ENCODE measurements around the gene NADK. TPM values are rescaled to one million over a fixed set of nuclear protein-coding genes. Genes with fewer than 3 reads are reported as not detected.

Gene NADK, protein sequence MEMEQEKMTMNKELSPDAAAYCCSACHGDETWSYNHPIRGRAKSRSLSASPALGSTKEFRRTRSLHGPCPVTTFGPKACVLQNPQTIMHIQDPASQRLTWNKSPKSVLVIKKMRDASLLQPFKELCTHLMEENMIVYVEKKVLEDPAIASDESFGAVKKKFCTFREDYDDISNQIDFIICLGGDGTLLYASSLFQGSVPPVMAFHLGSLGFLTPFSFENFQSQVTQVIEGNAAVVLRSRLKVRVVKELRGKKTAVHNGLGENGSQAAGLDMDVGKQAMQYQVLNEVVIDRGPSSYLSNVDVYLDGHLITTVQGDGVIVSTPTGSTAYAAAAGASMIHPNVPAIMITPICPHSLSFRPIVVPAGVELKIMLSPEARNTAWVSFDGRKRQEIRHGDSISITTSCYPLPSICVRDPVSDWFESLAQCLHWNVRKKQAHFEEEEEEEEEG
- total RNA-seq (2014; rRNA removed; shearing (Covaris generic)) (144 and 156 TPM in 2 replicates), total RNA-seq (2022) (173 and 184 TPM in 2 replicates), Bru-seq, nascent RNA (percentile 80 among the genes with signal in this experiment), BruChase-seq, experiment 1, labeled RNA remaining after a 6-hour chase (percentile 89 among the genes with signal in this experiment), BruChase-seq, experiment 2, labeled RNA remaining after a 2-hour chase (percentile 87 among the genes with signal in this experiment)
- long read RNA-seq, transcript NADK-202 (12 exons, 3,098 nt) = minor isoform, 6 of 192 reads
- long read RNA-seq, transcript NADK-201 (12 exons, 3,235 nt) = major isoform, 70 of 192 reads
- long read RNA-seq, partial matches to known transcripts = 30 of 192 reads
- long read RNA-seq, other reads (novel, unspliced or antisense) = 85 of 192 reads

DNA sequence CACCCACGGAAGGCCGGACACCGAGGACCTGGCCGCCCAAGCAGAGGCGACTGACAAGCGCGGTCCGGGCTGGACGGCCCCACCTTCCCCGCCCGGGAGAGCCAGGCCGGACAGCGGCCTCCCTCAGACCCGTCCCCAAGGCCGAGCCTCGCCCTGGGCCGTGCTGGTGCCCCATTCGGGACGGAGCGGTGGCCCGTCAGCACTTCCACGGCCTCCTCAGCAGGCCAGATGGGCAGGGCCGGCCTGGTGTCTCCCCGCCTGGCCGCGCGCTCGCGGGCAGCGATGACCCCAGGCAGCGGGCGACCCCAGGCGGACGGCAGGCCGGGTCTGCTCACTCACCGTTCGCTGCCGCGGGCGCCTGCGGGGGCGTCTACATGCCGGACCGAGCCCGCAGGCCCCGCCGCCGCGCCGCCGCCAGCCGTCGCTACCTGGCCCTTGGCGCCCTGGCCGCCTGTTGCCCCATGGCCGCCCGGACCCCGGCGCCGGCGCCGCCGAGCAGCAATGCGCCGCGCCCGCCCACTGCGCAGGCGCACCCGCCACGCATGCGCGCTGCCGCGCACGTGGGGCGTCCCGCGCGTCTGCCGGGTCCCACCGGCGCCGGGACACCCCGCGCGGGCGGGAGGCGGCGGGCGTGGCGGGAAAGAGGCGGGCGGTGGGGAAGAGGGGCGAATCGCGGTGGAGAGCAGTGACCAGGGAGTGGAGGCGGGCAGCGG lies at the start of gene NADK:
TSS of gene NADK (minus strand) at position 521 of the 713 bp plus-strand sequence. CDS start 13,064 bp downstream, outside the sequence.
- H3K79me2 ChIP-seq (ENCODE audit: insufficient read depth, low read depth, low read length) = peaks cover 50% of the 10 kb centered on the region
- no peaks in the 10 kb centered on the region for H3K9me2 ChIP-seq (ENCODE audit: insufficient read depth, low read length)
- ChIA-PET CTCF (ENCODE audit: unreplicated experiment) (no interaction called here), POLR2A (interaction anchor here (0.6 to 1.2 kb wide), 3 partner anchors 8 to 94 kb away, joined by 3 read pairs; no protein-coding TSS in a partner anchor)
- no TSS peak for BruUV-seq (replicated peaks)
- H3K4me2 ChIP-seq (ENCODE audit: low read length) = peak within 1 kb of the TSS; percentile 99
- peaks cover 71% of the 10 kb centered on the region for H3K4me1 ChIP-seq (ENCODE audit: insufficient read depth, low read length, poor library complexity, severe bottlenecking)
- H3K27ac ChIP-seq (ENCODE audit: low read depth, low read length, poor library complexity, severe bottlenecking) = peak within 1 kb of the TSS; percentile 96
- intact Hi-C loops (cut with micrococcal nuclease; ENCODE audit: unreplicated experiment) = loop anchor here (2.0 kb wide), 2 partner anchors 55 to 117 kb away; no protein-coding TSS in a partner anchor
- peak; percentile 84 for DNase-seq (ENCODE audit: low spot score)
- peaks cover 35% of the 10 kb centered on the region for H3K36me3 ChIP-seq (ENCODE audit: insufficient read depth, low read length)
- H3K9me3 ChIP-seq (ENCODE audit: low read length) = no peaks in the 10 kb centered on the region
- TF ChIP-seq EZH2phosphoT487 (IDR thresholded peaks at IDR 0.05; ENCODE audit: borderline replicate concordance, low read depth, low read length) = no peak
- TF ChIP-seq, protein P1, sequence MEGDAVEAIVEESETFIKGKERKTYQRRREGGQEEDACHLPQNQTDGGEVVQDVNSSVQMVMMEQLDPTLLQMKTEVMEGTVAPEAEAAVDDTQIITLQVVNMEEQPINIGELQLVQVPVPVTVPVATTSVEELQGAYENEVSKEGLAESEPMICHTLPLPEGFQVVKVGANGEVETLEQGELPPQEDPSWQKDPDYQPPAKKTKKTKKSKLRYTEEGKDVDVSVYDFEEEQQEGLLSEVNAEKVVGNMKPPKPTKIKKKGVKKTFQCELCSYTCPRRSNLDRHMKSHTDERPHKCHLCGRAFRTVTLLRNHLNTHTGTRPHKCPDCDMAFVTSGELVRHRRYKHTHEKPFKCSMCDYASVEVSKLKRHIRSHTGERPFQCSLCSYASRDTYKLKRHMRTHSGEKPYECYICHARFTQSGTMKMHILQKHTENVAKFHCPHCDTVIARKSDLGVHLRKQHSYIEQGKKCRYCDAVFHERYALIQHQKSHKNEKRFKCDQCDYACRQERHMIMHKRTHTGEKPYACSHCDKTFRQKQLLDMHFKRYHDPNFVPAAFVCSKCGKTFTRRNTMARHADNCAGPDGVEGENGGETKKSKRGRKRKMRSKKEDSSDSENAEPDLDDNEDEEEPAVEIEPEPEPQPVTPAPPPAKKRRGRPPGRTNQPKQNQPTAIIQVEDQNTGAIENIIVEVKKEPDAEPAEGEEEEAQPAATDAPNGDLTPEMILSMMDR (conservative IDR thresholded peaks at IDR 0.05; ENCODE audit: low read length) = no peak
- H3K4me3 ChIP-seq (ENCODE audit: low read depth, low read length, poor library complexity, severe bottlenecking) = peak within 1 kb of the TSS; percentile 97
- H4K20me1 ChIP-seq (ENCODE audit: insufficient read depth, low read length) = peaks cover 8% of the 10 kb centered on the region
- no peak within 1 kb of the TSS for H2AFZ ChIP-seq (ENCODE audit: low read length)

DNA sequence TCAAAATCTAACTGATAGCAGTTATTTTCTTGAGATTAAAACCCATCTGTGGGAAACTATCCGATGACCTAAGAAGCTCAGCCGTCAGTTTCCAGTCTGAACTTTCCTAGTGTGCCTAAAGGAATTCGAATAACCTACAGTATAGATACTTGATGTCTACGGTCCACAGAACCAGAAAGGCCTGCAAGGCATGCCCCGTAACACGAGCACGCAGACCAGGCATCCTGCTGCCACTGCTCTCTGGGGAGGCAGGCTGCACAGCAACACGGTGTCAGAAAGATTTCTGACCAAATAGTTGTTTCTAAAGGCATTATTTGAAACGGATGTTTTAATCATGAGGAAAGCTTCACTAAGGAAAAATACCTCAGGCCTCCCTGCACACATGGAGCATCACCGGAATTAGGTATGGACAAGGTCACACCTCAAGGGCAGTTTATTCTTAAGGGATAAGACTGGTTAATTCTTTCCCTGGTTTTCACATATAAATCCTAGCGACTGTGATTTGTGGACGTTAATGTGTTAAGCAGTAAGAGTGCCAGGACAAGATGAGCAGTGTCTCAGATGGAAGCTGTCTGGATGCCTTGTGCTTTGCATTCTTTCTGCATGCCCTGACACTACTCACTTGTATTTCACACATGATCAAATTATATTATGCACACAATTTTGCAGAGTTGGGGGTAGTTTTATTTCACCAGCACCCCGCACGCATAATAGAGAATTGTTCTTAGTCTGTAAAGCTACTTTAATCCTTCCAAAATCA lies 49.0 kb upstream of the NADK start:
- peaks cover 44% of the 10 kb centered on the region for H3K4me1 ChIP-seq (ENCODE audit: insufficient read depth, low read length, poor library complexity, severe bottlenecking)
- BruUV-seq (replicated peaks) = no TSS peak
- peaks cover 99% of the 10 kb centered on the region for H3K36me3 ChIP-seq (ENCODE audit: insufficient read depth, low read length)
- TF ChIP-seq, protein P1 (conservative IDR thresholded peaks at IDR 0.05; ENCODE audit: low read length) = no peak
- no peak for TF ChIP-seq EZH2phosphoT487 (IDR thresholded peaks at IDR 0.05; ENCODE audit: borderline replicate concordance, low read depth, low read length)
- POLR2A ChIA-PET = no interaction called here
- H3K4me3 ChIP-seq (ENCODE audit: low read depth, low read length, poor library complexity, severe bottlenecking) = no peak overlapping the region
- no peak overlapping the region for H2AFZ ChIP-seq (ENCODE audit: low read length)
- H3K79me2 ChIP-seq (ENCODE audit: insufficient read depth, low read depth, low read length) = peaks cover 99% of the 10 kb centered on the region
- CTCF ChIA-PET (ENCODE audit: unreplicated experiment) = no interaction called here
- DNase-seq (ENCODE audit: low spot score) = no peak
- peak overlapping the region; percentile 26 for H3K27ac ChIP-seq (ENCODE audit: low read depth, low read length, poor library complexity, severe bottlenecking)
- peaks cover 14% of the 10 kb centered on the region; the same call in 1 of the 2 replicates for H4K20me1 ChIP-seq (ENCODE audit: insufficient read depth, low read length)
- no peaks in the 10 kb centered on the region for H3K9me2 ChIP-seq (ENCODE audit: insufficient read depth, low read length)
- H3K9me3 ChIP-seq (ENCODE audit: low read length) = no peaks in the 10 kb centered on the region
- intact Hi-C loops (cut with micrococcal nuclease; ENCODE audit: unreplicated experiment) = no loop called here
- no peak overlapping the region for H3K4me2 ChIP-seq (ENCODE audit: low read length)

Data from OCI-LY7 (cell line).